Upper lobe of left lung (tissue), 6 donors: Measurements from ENCODE around the gene REEP6. TPM values are rescaled to one million over a fixed set of nuclear protein-coding genes. Genes with fewer than 3 reads are reported as not detected.
"Not testable (repeated sequence)": the region's sequence is repeated elsewhere in the genome, so short reads cannot be mapped to it uniquely, and the experiment has no call there.

ENCODE experiments used
- ATAC-seq, 2 donors: fragments of 200-7000 bp; cut with Tn5 transposase; one replicate each; pipeline ENCODE4 v1.9.1; 2022; ENCODE audit warnings: mild to moderate bottlenecking in 2 of 2, moderate library complexity in 2 of 2; ENCODE audit not compliant: low FRiP score in 2 of 2
- DNase-seq, 2 donors: peaks; one replicate each; pipeline ENCODE4 v3.0.0-alpha.2; 2019 to 2020
- H3K27ac ChIP-seq, 4 donors: fragments of 200-600 bp; sonication (generic); one replicate each; pipeline ENCODE4 v1.5.1; 2016 to 2019
- H3K27me3 ChIP-seq, 4 donors: fragments of 200-600 bp; sonication (generic); one replicate each; pipeline ENCODE4 v1.5.1; 2017 to 2019
- H3K36me3 ChIP-seq, 4 donors: fragments of 200-600 bp; sonication (generic); one replicate each; pipeline ENCODE4 v1.5.1; 2016 to 2019
- H3K4me1 ChIP-seq, 4 donors: fragments of 200-600 bp; sonication (generic); one replicate each; pipeline ENCODE4 v1.5.1; 2018 to 2019
- H3K4me3 ChIP-seq, 4 donors: fragments of 200-600 bp; sonication (generic); one replicate each; pipeline ENCODE4 v1.5.1; 2017 to 2019; ENCODE audit warnings: mild to moderate bottlenecking in 2 of 4, moderate library complexity in 1 of 4
- H3K9me3 ChIP-seq, 4 donors: fragments of 200-600 bp; sonication (generic); one replicate each; pipeline ENCODE4 v1.5.1; 2018 to 2019
- CTCF ChIP-seq, 6 experiments: fragments of 450-650 bp in 4 of 6; fragments of 200-600 bp in 2 of 6; sonication (generic) in 2 of 6; IDR thresholded peaks; one replicate each; pipeline ENCODE4 v1.5.1; 2016 to 2019; ENCODE audit warnings: antibody characterized with exemption in 6 of 6
- EP300 ChIP-seq, 4 donors: sonication (generic); formaldehyde crosslinking; IDR thresholded peaks; one replicate each; pipeline ENCODE4 v1.5.1; 2017; ENCODE audit warnings: antibody characterized with exemption in 4 of 4, control low read depth in 2 of 4
- POLR2A ChIP-seq, 4 donors: fragments of 450-650 bp; IDR thresholded peaks; one replicate each; pipeline ENCODE4 v1.5.1; 2016 to 2017; ENCODE audit warnings: antibody characterized with exemption in 4 of 4, mild to moderate bottlenecking in 2 of 4
- POLR2AphosphoS5 ChIP-seq, 2 donors: sonication (generic); formaldehyde crosslinking; IDR thresholded peaks; one replicate each; pipeline ENCODE4 v1.5.1; 2017; ENCODE audit warnings: antibody characterized with exemption in 2 of 2
- WGBS, 2 donors: methylation state at CpG; one replicate each; pipeline ENCODE4 v1.1.5; 2017 to 2018; 5-methylcytosine and 5-hydroxymethylcytosine counted together
- total RNA-seq, 6 donors: library from RNA; depleted of rRNA in 4 of 6; stranded (reverse); fragments of >200 nt in 4 of 6; gene quantifications; one replicate each; pipeline versions ENCODE4 v1.1.0 to v1.2.1, GENCODE V29; 2016 to 2021
- donor health status: DM: no; HTN: no; CAD: no; lungs with moderate emphysema.
- donor health status: DM: no; HTN: yes; CAD: no; lungs with severe emphysema.

The REEP6 gene
- total RNA-seq, 6 donors from 2014 or later = 2.0 to 7.8 (median 3.1) TPM

GRCh38 chr19:1496714-1497577, 6.0 kb downstream of the REEP6 start:
- no peak for TF ChIP-seq POLR2A (IDR thresholded peaks at IDR 0.05)
- no peak for TF ChIP-seq POLR2AphosphoS5 (IDR thresholded peaks at IDR 0.05)
- no peak for TF ChIP-seq EP300 (IDR thresholded peaks at IDR 0.05)
- TF ChIP-seq CTCF (IDR thresholded peaks at IDR 0.05) = no peak
- DNase-seq = peak in 1 of 2 donors; percentile 68
- Histone ChIP-seq H3K27me3 (peaks cover 0 to 3% (median 0%) of the 10 kb centered on the region in 4 donors), H3K36me3 (no peaks in the 10 kb centered on the region), H3K4me1 (peaks cover 0 to 9% (median 0%) of the 10 kb centered on the region in 4 donors), H3K27ac (no peak overlapping the region), H3K9me3 (no peaks in the 10 kb centered on the region), H3K4me3 (no peak overlapping the region)
- 62 to 75% methylated on average over 19 to 34 of the region's 39 CpGs for WGBS, 2 donors
- ATAC-seq = peak in 1 of 2 donors; percentile 23

GRCh38 chr19:1497578-1498235, 6.7 kb downstream of the REEP6 start:
- no peak for DNase-seq
- TF ChIP-seq CTCF (IDR thresholded peaks at IDR 0.05) = no peak
- Histone ChIP-seq H3K27ac (no peak overlapping the region), H3K27me3 (peaks cover 0 to 4% (median 0%) of the 10 kb centered on the region in 4 donors), H3K4me1 (peaks cover 0 to 9% (median 0%) of the 10 kb centered on the region in 4 donors), H3K9me3 (no peaks in the 10 kb centered on the region), H3K4me3 (no peak overlapping the region), H3K36me3 (no peaks in the 10 kb centered on the region)
- 75 to 82% methylated on average over 8 to 24 of the region's 25 CpGs for WGBS, 2 donors
- no peak for ATAC-seq

GRCh38 chr19:1499231-1499630, 8.2 kb downstream of the REEP6 start:
- H3K36me3 ChIP-seq, ATAC-seq, H3K4me3 ChIP-seq, H3K9me3 ChIP-seq, H3K27ac ChIP-seq: not testable (repeated sequence)
- Histone ChIP-seq H3K4me1 (peaks cover 3 to 19% (median 7%) of the 10 kb centered on the region in 4 donors), H3K27me3 (peaks cover 0 to 18% (median 6%) of the 10 kb centered on the region in 4 donors)
- DNase-seq = peak in 1 of 2 donors; percentile 70
- WGBS, 2 donors = 95% methylated on average over 7 of the region's 34 CpGs; no CpG with 5 or more reads in 1 of the 2 donors

- WGBS, 2 donors = 65 to 74% methylated on average over 5 to 8 of the region's 9 CpGs
- Histone ChIP-seq H3K9me3 (no peaks in the 10 kb centered on the region), H3K4me1 (peaks cover 3 to 18% (median 7%) of the 10 kb centered on the region in 4 donors), H3K27me3 (peaks cover 0 to 18% (median 6%) of the 10 kb centered on the region in 4 donors), H3K36me3 (no peaks in the 10 kb centered on the region), H3K4me3 (no peak overlapping the region), H3K27ac (no peak overlapping the region)
- ATAC-seq (no peak), DNase-seq (peak in 1 of 2 donors; percentile 10)
- TF ChIP-seq POLR2AphosphoS5 (IDR thresholded peaks at IDR 0.05) = no peak
Observed at GRCh38 chr19:1501200-1501595, 10.2 kb downstream of the REEP6 start.

GRCh38 chr19:1502433-1503088, 11.6 kb downstream of the REEP6 start:
- no peak overlapping the region for H3K27ac ChIP-seq
- no peak for TF ChIP-seq POLR2AphosphoS5 (IDR thresholded peaks at IDR 0.05)
- no peak for TF ChIP-seq EP300 (IDR thresholded peaks at IDR 0.05)
- TF ChIP-seq POLR2A (IDR thresholded peaks at IDR 0.05) = no peak
- no peak for TF ChIP-seq CTCF (IDR thresholded peaks at IDR 0.05)
- H3K36me3 ChIP-seq = no peaks in the 10 kb centered on the region
- DNase-seq (no peak), ATAC-seq (no peak)
- H3K27me3 ChIP-seq = peaks cover 0 to 15% (median 6%) of the 10 kb centered on the region in 4 donors
- H3K4me1 ChIP-seq = peaks cover 6 to 15% (median 9%) of the 10 kb centered on the region in 4 donors
- H3K9me3 ChIP-seq = no peaks in the 10 kb centered on the region
- 64 to 65% methylated on average over 14 of the region's 14 CpGs for WGBS, 2 donors
- no peak overlapping the region for H3K4me3 ChIP-seq
